Measurements from ENCODE around the gene XCL2. TPM values are rescaled to one million over a fixed set of nuclear protein-coding genes. Genes with fewer than 3 reads are reported as not detected.

Gene XCL2
- total and polyA plus RNA-seq, 10 of the 15 experiments (the other 5 are each of a cell fraction or from before 2014, with no cell fraction given) = 0.50 to 299 (median 4.8) TPM

DNA sequence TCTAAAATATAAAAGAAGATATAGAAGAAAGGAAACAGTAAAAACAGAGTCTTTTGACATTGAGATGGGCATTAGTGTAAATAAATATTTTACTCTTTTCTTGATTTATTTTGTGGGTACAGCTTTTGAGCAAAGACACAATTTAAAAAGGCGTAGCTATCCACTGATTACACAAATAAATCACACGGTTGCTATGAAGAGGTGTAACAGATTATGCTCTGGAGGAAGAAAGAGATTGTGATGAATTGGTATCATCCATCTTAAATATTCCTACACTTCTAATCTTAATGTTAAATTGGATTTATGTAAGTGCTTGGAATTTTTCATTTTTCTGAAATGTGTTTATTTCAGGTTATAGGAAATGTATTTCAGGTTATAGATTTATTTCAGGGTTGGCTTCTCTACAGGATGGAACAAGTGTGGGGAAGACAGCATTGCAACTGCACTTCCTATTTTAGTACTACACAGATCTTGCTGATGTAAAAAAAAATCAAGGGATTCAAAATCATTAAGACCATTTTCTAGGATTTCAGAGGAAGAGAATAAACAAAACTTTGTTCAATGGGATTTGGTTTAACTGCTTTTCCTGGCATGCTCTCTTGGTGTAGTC lies 47.9 kb upstream of the XCL2 start:
- no peak overlapping the region for H3K27ac ChIP-seq (ENCODE audit: control insufficient read depth, insufficient read depth)
- no peak overlapping the region for H3K4me3 ChIP-seq
- no peaks in the 10 kb centered on the region for H3K36me3 ChIP-seq (ENCODE audit: control insufficient read depth in 2 of 2, insufficient read depth in 2 of 2, low read length in 1 of 2)
- no peaks in the 10 kb centered on the region for H3K27me3 ChIP-seq (replicated peaks in 1 of 2; ENCODE audit: control insufficient read depth in 2 of 2, insufficient read depth in 2 of 2, low read length in 1 of 2)
- no peak for DNase-seq (ENCODE audit: low read depth, low spot score)
- no peaks in the 10 kb centered on the region for H3K79me2 ChIP-seq (ENCODE audit: control insufficient read depth, insufficient read depth, low read length)
- ATAC-seq = no peak
- ChIA-PET RAD21 (ENCODE audit: unreplicated experiment) (interaction anchor here (1.7 kb wide), 1 partner anchor 249 kb away, joined by 5 read pairs; no protein-coding TSS in a partner anchor), POLR2A (interaction anchor here (1.7 kb wide), 1 partner anchor 8 kb away, joined by 4 read pairs; no protein-coding TSS in a partner anchor), CTCF (interaction anchor here (0.6 to 4.5 kb wide), 4 partner anchors 11 to 249 kb away, joined by 3 to 25 read pairs (median 3); no protein-coding TSS in a partner anchor), SMC1A (ENCODE audit: uncharacterized antibody, unreplicated experiment) (interaction anchor here (1.2 to 1.6 kb wide), 4 partner anchors 8 to 251 kb away, joined by 3 read pairs; no protein-coding TSS in a partner anchor)
- no peak overlapping the region for H2AFZ ChIP-seq (ENCODE audit: control insufficient read depth, low read depth, low read length)
- in situ Hi-C loops (cut with MboI) = no loop called here
- H3K9ac ChIP-seq (ENCODE audit: control insufficient read depth, insufficient read depth, low read length) = no peak overlapping the region
- intact Hi-C loops (cut with micrococcal nuclease; ENCODE audit: unreplicated experiment) = no loop called here
- FAIRE-seq = no peak
- TF ChIP-seq PAX5 (IDR thresholded peaks at IDR 0.05; ENCODE audit: borderline replicate concordance, low read depth, low read length) = no peak
- no peak for TF ChIP-seq MXI1 (IDR thresholded peaks at IDR 0.05; ENCODE audit: low read depth, low read length)
- TF ChIP-seq EP300 (IDR thresholded peaks at IDR 0.05; ENCODE audit: borderline replicate concordance in 1 of 2, control insufficient read depth in 1 of 2, low read depth in 2 of 2, low read length in 2 of 2) = no peak
- no peaks in the 10 kb centered on the region for H4K20me1 ChIP-seq (ENCODE audit: control insufficient read depth, insufficient read depth)
- 0% methylated on average over 2 of the region's 2 CpGs for WGBS (ENCODE audit: insufficient coverage, insufficient replicate concordance, low lambda C conversion rate, missing lambda C conversion rate)
- H3K4me2 ChIP-seq (ENCODE audit: control insufficient read depth, insufficient read depth) = no peak overlapping the region
- H3K4me1 ChIP-seq (ENCODE audit: control insufficient read depth, insufficient read depth, low read length) = no peaks in the 10 kb centered on the region
- no peaks in the 10 kb centered on the region for H3K9me3 ChIP-seq (replicated peaks; ENCODE audit: control insufficient read depth, insufficient read depth, low read length)
- no TSS peak for BruUV-seq (replicated peaks)

DNA sequence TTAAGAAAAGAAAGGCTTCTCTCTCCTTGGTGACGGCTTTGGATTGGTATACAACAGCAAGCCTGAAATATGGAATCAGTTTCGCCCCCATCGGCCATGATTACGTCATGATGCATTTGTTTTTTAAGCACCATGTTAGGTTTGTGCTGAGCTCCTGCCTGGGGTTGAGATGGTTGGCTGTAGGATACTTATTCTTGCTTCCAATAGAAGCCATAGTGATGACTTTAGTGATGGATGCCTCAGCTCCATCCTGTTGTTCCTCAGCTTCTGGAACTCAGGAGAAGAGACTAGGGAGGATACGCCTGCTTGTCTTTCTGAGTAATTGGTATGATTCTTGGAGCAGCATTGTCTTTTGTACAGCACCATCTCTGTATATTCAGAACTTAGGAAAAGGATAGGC lies 47.3 kb upstream of the XCL2 start:
- ChIA-PET RAD21 (ENCODE audit: unreplicated experiment) (interaction anchor here (0.9 to 1.7 kb wide), 3 partner anchors 12 to 757 kb away, joined by 3 to 5 read pairs (median 4); no protein-coding TSS in a partner anchor), POLR2A (interaction anchor here (1.7 kb wide), 1 partner anchor 9 kb away, joined by 4 read pairs; no protein-coding TSS in a partner anchor), SMC1A (ENCODE audit: uncharacterized antibody, unreplicated experiment) (interaction anchor here (0.7 to 1.7 kb wide), 7 partner anchors 9 to 250 kb away, joined by 3 to 5 read pairs (median 3); no protein-coding TSS in a partner anchor), CTCF (interaction anchor here (0.6 to 4.5 kb wide), 5 partner anchors 11 to 249 kb away, joined by 3 to 25 read pairs (median 3); no protein-coding TSS in a partner anchor)
- H3K9me3 ChIP-seq (replicated peaks; ENCODE audit: control insufficient read depth, insufficient read depth, low read length) = no peaks in the 10 kb centered on the region
- intact Hi-C loops (cut with micrococcal nuclease; ENCODE audit: unreplicated experiment) (no loop called here), in situ Hi-C loops (cut with MboI) (no loop called here)
- FAIRE-seq (no peak), DNase-seq (ENCODE audit: low read depth, low spot score) (no peak), ATAC-seq (no peak)
- no peaks in the 10 kb centered on the region for H3K4me1 ChIP-seq (ENCODE audit: control insufficient read depth, insufficient read depth, low read length)
- 45% methylated on average over 5 of the region's 5 CpGs for WGBS (ENCODE audit: insufficient coverage, insufficient replicate concordance, low lambda C conversion rate, missing lambda C conversion rate)
- H2AFZ ChIP-seq (ENCODE audit: control insufficient read depth, low read depth, low read length) = no peak overlapping the region
- H3K79me2 ChIP-seq (ENCODE audit: control insufficient read depth, insufficient read depth, low read length) = no peaks in the 10 kb centered on the region
- no peak overlapping the region for H3K4me3 ChIP-seq
- no peak overlapping the region for H3K27ac ChIP-seq (ENCODE audit: control insufficient read depth, insufficient read depth)
- H4K20me1 ChIP-seq (ENCODE audit: control insufficient read depth, insufficient read depth) = no peaks in the 10 kb centered on the region
- no peak overlapping the region for H3K4me2 ChIP-seq (ENCODE audit: control insufficient read depth, insufficient read depth)
- no peak overlapping the region for H3K9ac ChIP-seq (ENCODE audit: control insufficient read depth, insufficient read depth, low read length)
- no peaks in the 10 kb centered on the region for H3K27me3 ChIP-seq (replicated peaks in 1 of 2; ENCODE audit: control insufficient read depth in 2 of 2, insufficient read depth in 2 of 2, low read length in 1 of 2)
- BruUV-seq (replicated peaks) = no TSS peak
- H3K36me3 ChIP-seq (ENCODE audit: control insufficient read depth in 2 of 2, insufficient read depth in 2 of 2, low read length in 1 of 2) = no peaks in the 10 kb centered on the region
- TF ChIP-seq RBBP5 (conservative IDR thresholded peaks at IDR 0.05) (no peak), MYB (IDR thresholded peaks at IDR 0.05; ENCODE audit: borderline replicate concordance, low read depth, low read length) (no peak), ZNF207 (IDR thresholded peaks at IDR 0.05; ENCODE audit: borderline replicate concordance) (no peak), SMAD5 (IDR thresholded peaks at IDR 0.05; ENCODE audit: low read depth) (no peak)
- TF ChIP-seq, protein P1, sequence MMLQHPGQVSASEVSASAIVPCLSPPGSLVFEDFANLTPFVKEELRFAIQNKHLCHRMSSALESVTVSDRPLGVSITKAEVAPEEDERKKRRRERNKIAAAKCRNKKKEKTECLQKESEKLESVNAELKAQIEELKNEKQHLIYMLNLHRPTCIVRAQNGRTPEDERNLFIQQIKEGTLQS (IDR thresholded peaks at IDR 0.05; ENCODE audit: borderline replicate concordance, extremely low read depth, low read depth, low read length) = no peak
- TF ChIP-seq, protein P2, sequence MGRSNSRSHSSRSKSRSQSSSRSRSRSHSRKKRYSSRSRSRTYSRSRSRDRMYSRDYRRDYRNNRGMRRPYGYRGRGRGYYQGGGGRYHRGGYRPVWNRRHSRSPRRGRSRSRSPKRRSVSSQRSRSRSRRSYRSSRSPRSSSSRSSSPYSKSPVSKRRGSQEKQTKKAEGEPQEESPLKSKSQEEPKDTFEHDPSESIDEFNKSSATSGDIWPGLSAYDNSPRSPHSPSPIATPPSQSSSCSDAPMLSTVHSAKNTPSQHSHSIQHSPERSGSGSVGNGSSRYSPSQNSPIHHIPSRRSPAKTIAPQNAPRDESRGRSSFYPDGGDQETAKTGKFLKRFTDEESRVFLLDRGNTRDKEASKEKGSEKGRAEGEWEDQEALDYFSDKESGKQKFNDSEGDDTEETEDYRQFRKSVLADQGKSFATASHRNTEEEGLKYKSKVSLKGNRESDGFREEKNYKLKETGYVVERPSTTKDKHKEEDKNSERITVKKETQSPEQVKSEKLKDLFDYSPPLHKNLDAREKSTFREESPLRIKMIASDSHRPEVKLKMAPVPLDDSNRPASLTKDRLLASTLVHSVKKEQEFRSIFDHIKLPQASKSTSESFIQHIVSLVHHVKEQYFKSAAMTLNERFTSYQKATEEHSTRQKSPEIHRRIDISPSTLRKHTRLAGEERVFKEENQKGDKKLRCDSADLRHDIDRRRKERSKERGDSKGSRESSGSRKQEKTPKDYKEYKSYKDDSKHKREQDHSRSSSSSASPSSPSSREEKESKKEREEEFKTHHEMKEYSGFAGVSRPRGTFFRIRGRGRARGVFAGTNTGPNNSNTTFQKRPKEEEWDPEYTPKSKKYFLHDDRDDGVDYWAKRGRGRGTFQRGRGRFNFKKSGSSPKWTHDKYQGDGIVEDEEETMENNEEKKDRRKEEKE (IDR thresholded peaks at IDR 0.05) = no peak
